ENCODE measurements around the gene MARVELD2. TPM values are rescaled to one million over a fixed set of nuclear protein-coding genes. Genes with fewer than 3 reads are reported as not detected.
"Not testable (repeated sequence)": the region's sequence is repeated elsewhere in the genome, so short reads cannot be mapped to it uniquely, and the experiment has no call there.

Gene MARVELD2
- total and polyA plus RNA-seq, 7 donors = 0.03 to 0.25 (median 0.11) TPM; not detected in 1

DNA sequence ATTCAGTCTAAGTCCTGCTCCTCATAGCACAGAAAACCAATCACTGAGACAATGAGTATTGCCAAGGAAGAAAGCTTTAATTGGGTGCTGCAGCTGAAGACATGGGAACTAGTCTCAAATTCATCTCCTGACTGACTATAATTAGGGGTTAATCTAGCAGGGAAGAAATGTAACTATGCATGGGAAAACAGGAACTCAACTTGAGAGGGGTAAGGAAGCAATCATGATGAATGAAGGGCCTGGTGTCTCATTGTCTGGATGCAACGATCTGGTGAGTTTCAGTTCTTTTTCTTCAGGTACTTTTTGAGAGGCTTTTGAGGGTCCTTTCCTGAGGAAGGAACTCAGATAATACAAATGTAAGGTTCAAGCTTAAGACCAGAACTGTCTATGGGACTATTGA lies 53.7 kb downstream of the MARVELD2 start:
- Histone ChIP-seq H3K27me3 (ENCODE audit: insufficient read depth in 3 of 3, low read length in 2 of 3) (no peaks in the 10 kb centered on the region), H3K4me1 (no peaks in the 10 kb centered on the region), H3K4me3 (no peak overlapping the region), H3K9me3 (no peaks in the 10 kb centered on the region), H3K36me3 (ENCODE audit: insufficient read depth in 1 of 2, low read depth in 1 of 2) (no peaks in the 10 kb centered on the region), H3K27ac (no peak overlapping the region)
- DNase-seq (no peak), ATAC-seq (no peak)
- intact Hi-C loops (cut with DNase I) = no loop called here
- WGBS, 3 donors = 50 to 59% (median 55%) methylated on average over 1 of the region's 1 CpG
- TF ChIP-seq, protein P1, sequence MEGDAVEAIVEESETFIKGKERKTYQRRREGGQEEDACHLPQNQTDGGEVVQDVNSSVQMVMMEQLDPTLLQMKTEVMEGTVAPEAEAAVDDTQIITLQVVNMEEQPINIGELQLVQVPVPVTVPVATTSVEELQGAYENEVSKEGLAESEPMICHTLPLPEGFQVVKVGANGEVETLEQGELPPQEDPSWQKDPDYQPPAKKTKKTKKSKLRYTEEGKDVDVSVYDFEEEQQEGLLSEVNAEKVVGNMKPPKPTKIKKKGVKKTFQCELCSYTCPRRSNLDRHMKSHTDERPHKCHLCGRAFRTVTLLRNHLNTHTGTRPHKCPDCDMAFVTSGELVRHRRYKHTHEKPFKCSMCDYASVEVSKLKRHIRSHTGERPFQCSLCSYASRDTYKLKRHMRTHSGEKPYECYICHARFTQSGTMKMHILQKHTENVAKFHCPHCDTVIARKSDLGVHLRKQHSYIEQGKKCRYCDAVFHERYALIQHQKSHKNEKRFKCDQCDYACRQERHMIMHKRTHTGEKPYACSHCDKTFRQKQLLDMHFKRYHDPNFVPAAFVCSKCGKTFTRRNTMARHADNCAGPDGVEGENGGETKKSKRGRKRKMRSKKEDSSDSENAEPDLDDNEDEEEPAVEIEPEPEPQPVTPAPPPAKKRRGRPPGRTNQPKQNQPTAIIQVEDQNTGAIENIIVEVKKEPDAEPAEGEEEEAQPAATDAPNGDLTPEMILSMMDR (IDR thresholded peaks at IDR 0.05) = no peak

DNA sequence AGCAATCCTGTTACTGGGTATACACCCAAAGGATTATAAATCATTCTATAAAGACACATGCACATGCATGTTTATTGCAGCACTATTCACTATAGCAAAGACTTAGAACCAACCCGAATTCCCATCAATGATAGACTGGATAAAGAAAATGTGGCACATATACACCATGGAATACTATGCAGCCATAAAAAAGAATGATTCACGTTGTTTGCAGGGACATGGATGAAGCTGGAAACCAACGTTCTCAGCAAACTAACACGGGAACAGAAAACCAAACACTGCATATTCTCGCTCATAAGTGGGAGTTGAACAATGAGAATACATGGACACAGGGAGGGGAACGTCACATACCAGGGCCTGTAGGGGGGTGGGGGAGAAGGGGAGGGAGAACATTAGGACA lies 56.6 kb downstream of the MARVELD2 start:
- H3K27ac ChIP-seq; H3K27me3 ChIP-seq (ENCODE audit: insufficient read depth in 3 of 3, low read length in 2 of 3); H3K4me1 ChIP-seq; ATAC-seq; H3K36me3 ChIP-seq (ENCODE audit: insufficient read depth in 1 of 2, low read depth in 1 of 2); intact Hi-C loops (cut with DNase I); DNase-seq; H3K9me3 ChIP-seq; H3K4me3 ChIP-seq: not testable (repeated sequence)
- 84 to 92% (median 87%) methylated on average over 6 of the region's 6 CpGs for WGBS, 3 donors

DNA sequence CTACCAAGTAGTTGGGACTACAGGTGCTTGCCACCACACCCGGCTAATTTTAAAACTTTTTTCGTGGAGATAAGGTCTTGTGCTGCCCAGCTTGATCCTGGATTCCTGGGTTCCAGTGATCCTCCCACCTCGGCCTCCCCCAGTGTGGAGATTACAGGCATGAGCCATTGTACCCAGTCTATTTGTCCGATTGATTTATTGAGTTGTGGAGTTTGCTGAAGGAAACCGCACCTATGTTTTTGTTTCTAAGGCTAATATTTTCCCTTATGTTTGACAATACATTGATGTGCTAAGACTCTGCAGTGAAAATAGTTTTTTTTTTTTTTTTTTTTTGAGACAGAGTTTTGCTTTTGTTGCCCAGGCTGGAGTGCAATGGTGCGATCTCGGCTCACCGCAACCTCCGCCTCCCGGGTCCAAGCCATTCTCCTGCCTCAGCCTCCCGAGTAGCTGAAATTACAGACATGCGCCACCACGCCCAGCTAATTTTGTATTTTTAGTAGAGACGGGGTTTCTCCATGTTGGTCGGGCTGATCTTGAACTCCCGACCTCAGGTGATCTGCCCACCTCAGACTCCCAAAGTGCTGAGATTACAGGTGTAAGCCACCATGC lies 57.7 kb downstream of the MARVELD2 start:
- H3K36me3 ChIP-seq (ENCODE audit: insufficient read depth in 1 of 2, low read depth in 1 of 2); ATAC-seq: not testable (repeated sequence)
- WGBS, 3 donors = 91 to 92% (median 92%) methylated on average over 16 of the region's 16 CpGs

DNA sequence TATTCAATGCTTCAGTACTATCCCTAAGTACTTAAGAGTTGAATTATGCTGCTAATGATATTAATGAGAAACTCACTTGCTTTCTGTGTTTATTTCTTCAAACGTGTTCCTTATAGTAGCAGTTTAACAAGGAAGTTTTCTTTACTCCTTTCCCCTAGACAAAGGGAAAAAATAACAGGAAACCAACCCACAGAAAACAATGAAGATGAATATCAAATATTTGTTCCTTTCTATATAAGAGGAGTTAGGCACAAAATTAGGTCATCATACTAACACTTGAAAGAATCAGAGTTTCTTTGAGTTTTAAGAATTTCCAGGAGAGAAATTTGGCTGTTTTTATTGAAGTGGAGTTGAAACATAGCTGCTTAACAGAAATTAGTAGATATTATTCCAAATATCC lies 62.3 kb downstream of the MARVELD2 start:
- H3K4me3 ChIP-seq = no peak overlapping the region
- TF ChIP-seq, protein P1 (IDR thresholded peaks at IDR 0.05) = no peak

More for the DNA sequence above, 57.7 kb downstream of the MARVELD2 start:
- H3K9me3 ChIP-seq; H3K27ac ChIP-seq; H3K27me3 ChIP-seq (ENCODE audit: insufficient read depth in 3 of 3, low read length in 2 of 3); DNase-seq; H3K4me3 ChIP-seq; intact Hi-C loops (cut with DNase I); H3K4me1 ChIP-seq: not testable (repeated sequence)

DNA sequence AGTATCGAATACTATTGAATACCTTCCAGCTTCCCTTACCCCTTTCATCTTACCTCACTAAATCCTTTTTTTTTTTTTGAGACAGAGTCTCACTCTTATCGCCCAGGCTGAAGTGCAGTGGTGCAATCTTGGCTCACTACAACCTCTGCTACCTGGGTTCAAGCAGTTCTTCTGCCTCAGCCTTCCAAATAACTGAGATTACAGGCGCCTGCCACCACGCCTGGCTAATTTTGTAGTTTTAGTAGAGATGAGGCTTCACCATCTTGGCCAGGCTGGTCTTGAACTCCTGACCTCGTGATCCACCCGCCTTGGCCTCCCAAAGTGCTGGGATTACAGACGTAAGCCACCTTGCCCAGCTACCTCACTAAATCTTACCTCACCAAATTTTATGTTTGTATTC lies 63.4 kb downstream of the MARVELD2 start:
- H3K27me3 ChIP-seq (ENCODE audit: insufficient read depth in 3 of 3, low read length in 2 of 3); H3K4me1 ChIP-seq; ATAC-seq; H3K9me3 ChIP-seq; H3K4me3 ChIP-seq; intact Hi-C loops (cut with DNase I); H3K36me3 ChIP-seq (ENCODE audit: insufficient read depth in 1 of 2, low read depth in 1 of 2); DNase-seq; H3K27ac ChIP-seq: not testable (repeated sequence)
- WGBS, 3 donors = 77 to 92% (median 79%) methylated on average over 7 of the region's 7 CpGs

More for the DNA sequence above, 62.3 kb downstream of the MARVELD2 start:
- WGBS, 3 donors = 22 to 30% (median 30%) methylated on average over 1 of the region's 1 CpG
- ATAC-seq (no peak), DNase-seq (no peak)
- no peaks in the 10 kb centered on the region for H3K36me3 ChIP-seq (ENCODE audit: insufficient read depth in 1 of 2, low read depth in 1 of 2)
- no peak overlapping the region for H3K27ac ChIP-seq
- H3K27me3 ChIP-seq (ENCODE audit: insufficient read depth in 3 of 3, low read length in 2 of 3) = no peaks in the 10 kb centered on the region
- no peaks in the 10 kb centered on the region for H3K9me3 ChIP-seq
- no peaks in the 10 kb centered on the region for H3K4me1 ChIP-seq
- intact Hi-C loops (cut with DNase I) = no loop called here

DNA sequence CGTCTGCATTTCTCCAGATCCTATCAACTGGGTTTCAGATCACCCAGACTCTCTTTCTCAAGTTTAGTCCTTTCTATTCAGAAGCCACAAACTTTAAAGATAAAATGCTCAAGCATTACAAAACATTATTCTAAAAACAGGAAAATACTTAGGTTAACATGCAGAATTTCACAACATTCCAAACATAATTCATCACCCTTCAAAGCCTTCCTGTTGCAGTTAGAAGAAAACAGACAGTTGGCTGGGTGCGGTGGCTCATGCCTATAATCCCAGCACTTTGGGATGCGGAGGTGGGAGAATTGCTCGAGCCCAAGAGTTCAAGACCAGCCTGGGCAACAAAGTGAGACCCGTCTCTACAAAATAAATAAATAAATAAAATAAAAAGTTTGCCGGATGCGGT lies 70.0 kb downstream of the MARVELD2 start:
- no peak for ATAC-seq

More for the DNA sequence above, 70.0 kb downstream of the MARVELD2 start:
- H3K27me3 ChIP-seq (ENCODE audit: insufficient read depth in 3 of 3, low read length in 2 of 3) = peaks cover 0 to 13% (median 3%) of the 10 kb centered on the region in 3 donors
- H3K27ac ChIP-seq = no peak overlapping the region
- DNase-seq = no peak
- no peaks in the 10 kb centered on the region for H3K9me3 ChIP-seq
- no peak overlapping the region for H3K4me3 ChIP-seq
- WGBS, 3 donors = 73 to 79% (median 75%) methylated on average over 7 of the region's 7 CpGs
- TF ChIP-seq, protein P1 (IDR thresholded peaks at IDR 0.05) = no peak
- intact Hi-C loops (cut with DNase I) = no loop called here
- H3K4me1 ChIP-seq = no peaks in the 10 kb centered on the region
- no peaks in the 10 kb centered on the region for H3K36me3 ChIP-seq (ENCODE audit: insufficient read depth in 1 of 2, low read depth in 1 of 2)
